ENCODE results near the gene SPTY2D1. TPM values are rescaled to one million over a fixed set of nuclear protein-coding genes. Genes with fewer than 3 reads are reported as not detected.
"Not testable (repeated sequence)": the region's sequence is repeated elsewhere in the genome, so short reads cannot be mapped to it uniquely, and the experiment has no call there.

Gene SPTY2D1
- total and polyA plus RNA-seq, 12 donors = 2.5 to 44.5 (median 18.6) TPM

DNA sequence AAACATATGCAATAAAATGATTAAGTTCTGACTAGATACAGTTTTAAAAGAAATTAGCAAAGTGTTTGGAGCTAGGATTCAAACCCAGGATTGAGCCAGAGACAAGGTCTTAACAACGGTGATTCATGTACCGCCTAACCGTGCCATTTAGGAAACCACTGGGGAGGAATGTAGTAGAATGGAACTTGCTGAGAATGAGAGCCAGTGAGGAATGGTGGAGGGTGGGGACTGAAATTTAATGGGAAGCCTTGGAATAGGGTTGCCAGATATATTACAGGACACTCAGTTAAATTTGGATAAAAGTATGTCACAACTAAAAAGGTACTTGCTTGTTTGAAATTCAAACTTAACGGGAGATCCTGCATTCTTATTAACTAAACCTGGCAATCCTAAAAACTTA, 34.0 kb upstream of the SPTY2D1 start:
- Histone ChIP-seq H3K27ac (no peak overlapping the region), H3K9me3 (replicated peaks in 1 of 3) (no peaks in the 10 kb centered on the region), H3K36me3 (replicated peaks in 1 of 2) (no peaks in the 10 kb centered on the region), H3K27me3 (no peaks in the 10 kb centered on the region), H3K4me1 (replicated peaks in 1 of 2) (no peaks in the 10 kb centered on the region), H3K4me3 (no peak overlapping the region)
- no peak for DNase-seq
- 86 to 95% (median 91%) methylated on average over 4 of the region's 4 CpGs for WGBS, 4 donors
- TF ChIP-seq POLR2A (IDR thresholded peaks at IDR 0.05) = no peak
- TF ChIP-seq, protein P1, sequence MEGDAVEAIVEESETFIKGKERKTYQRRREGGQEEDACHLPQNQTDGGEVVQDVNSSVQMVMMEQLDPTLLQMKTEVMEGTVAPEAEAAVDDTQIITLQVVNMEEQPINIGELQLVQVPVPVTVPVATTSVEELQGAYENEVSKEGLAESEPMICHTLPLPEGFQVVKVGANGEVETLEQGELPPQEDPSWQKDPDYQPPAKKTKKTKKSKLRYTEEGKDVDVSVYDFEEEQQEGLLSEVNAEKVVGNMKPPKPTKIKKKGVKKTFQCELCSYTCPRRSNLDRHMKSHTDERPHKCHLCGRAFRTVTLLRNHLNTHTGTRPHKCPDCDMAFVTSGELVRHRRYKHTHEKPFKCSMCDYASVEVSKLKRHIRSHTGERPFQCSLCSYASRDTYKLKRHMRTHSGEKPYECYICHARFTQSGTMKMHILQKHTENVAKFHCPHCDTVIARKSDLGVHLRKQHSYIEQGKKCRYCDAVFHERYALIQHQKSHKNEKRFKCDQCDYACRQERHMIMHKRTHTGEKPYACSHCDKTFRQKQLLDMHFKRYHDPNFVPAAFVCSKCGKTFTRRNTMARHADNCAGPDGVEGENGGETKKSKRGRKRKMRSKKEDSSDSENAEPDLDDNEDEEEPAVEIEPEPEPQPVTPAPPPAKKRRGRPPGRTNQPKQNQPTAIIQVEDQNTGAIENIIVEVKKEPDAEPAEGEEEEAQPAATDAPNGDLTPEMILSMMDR (IDR thresholded peaks at IDR 0.05) = no peak
- intact Hi-C loops (cut with DNase I) = no loop called here

DNA sequence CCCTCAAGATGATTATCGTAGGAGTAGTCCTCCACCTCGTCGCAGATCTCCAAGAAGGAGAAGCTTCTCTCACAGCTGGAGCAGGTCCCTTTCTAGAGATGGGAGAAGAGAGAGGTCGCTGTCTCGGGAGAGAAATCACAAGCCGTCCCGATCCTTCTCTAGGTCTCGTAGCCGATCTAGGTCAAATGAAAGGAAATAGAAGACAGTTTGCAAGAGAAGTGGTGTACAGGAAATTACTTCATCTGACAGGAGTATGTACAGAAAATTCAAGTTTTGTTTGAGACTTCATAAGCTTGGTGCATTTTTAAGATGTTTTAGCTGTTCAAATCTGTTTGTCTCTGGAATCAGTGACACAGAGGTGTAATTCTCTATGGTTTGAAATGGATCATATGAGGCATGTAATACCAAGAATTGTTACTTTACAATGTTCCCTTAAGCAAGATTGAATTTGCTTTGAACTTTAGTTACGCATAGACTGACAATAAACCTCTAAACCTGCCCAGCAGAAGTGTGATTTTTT, 31.3 kb upstream of the SPTY2D1 start:
- WGBS, 4 donors = 59 to 87% (median 69%) methylated on average over 10 of the region's 10 CpGs
- intact Hi-C loops (cut with DNase I); H3K4me3 ChIP-seq; H3K27me3 ChIP-seq; H3K9me3 ChIP-seq (replicated peaks in 1 of 3); H3K4me1 ChIP-seq (replicated peaks in 1 of 2); H3K27ac ChIP-seq; H3K36me3 ChIP-seq (replicated peaks in 1 of 2); DNase-seq: not testable (repeated sequence)

DNA sequence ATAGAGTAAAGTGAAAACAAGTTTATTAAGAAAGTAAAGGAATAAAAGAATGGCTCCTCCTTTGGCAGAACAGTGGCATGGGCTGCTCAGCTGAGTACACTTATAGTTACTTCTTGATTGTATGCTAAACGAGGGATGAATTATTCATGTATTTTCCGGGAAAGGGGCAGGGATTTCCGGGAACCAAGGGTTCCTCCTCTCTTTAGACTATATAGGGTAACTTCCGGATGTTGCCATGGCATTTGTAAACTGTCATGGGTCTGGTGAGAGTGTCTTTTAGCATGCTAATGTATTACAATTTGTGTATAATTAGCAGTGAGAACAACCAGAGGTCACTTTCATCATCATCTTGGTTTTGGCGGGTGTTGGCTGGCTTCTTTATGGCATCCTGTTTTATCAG, 23.5 kb upstream of the SPTY2D1 start:
- H3K4me3 ChIP-seq = no peak overlapping the region
- WGBS, 4 donors = 70 to 80% (median 73%) methylated on average over 5 of the region's 5 CpGs
- TF ChIP-seq POLR2A (IDR thresholded peaks at IDR 0.05) = no peak
- TF ChIP-seq, protein P1 (IDR thresholded peaks at IDR 0.05) = no peak
- no peaks in the 10 kb centered on the region for H3K4me1 ChIP-seq (replicated peaks in 1 of 2)
- no peak for DNase-seq
- no peaks in the 10 kb centered on the region for H3K36me3 ChIP-seq (replicated peaks in 1 of 2)
- intact Hi-C loops (cut with DNase I) = no loop called here
- H3K27me3 ChIP-seq = no peaks in the 10 kb centered on the region
- no peaks in the 10 kb centered on the region for H3K9me3 ChIP-seq (replicated peaks in 1 of 3)
- no peak overlapping the region for H3K27ac ChIP-seq

DNA sequence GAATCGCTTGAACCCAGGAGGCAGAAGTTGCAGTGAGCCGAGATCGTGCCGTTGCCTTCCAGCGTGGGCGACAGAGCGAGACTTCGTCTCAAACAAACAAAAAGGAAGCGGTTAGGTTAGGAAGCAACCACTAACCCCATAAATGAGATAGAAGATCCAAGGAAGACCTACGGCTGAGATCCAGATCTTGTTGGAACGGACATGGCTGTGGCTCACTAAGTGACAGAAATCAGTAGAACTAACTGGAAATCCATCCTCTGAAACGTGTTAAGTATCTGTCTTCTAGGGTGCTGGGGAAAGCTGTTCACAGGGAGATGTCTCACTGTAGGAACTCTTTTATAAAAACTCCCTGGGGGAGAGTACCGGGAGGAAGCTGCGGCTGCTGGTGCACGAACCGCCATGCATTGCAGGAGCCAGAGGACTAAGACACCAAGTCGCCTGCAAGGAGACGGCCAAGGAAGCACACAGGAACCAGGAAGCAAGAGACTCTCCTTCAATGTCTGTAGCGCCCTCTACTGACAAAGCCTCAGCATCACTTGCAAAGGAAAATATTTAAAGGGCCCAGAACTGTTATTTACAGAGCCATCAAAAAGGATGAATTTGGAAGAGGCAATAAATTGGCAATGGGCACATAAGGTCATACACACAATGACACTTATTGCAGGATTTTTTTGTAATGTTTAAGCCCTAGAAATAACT, 16.9 kb upstream of the SPTY2D1 start:
- Histone ChIP-seq H3K36me3 (replicated peaks in 1 of 2) (no peaks in the 10 kb centered on the region), H3K27me3 (no peaks in the 10 kb centered on the region), H3K27ac (no peak overlapping the region), H3K9me3 (replicated peaks in 1 of 3) (no peaks in the 10 kb centered on the region), H3K4me1 (replicated peaks in 1 of 2) (no peaks in the 10 kb centered on the region), H3K4me3 (no peak overlapping the region)
- no peak for TF ChIP-seq POLR2A (IDR thresholded peaks at IDR 0.05)
- TF ChIP-seq, protein P1 (IDR thresholded peaks at IDR 0.05) = peak; percentile 26 to 54 (median 42)
- WGBS, 4 donors = 73 to 81% (median 74%) methylated on average over 19 of the region's 19 CpGs
- DNase-seq = peak in 6 of 7 donors; percentile 27 to 60 (median 41)
- intact Hi-C loops (cut with DNase I) = no loop called here

DNA sequence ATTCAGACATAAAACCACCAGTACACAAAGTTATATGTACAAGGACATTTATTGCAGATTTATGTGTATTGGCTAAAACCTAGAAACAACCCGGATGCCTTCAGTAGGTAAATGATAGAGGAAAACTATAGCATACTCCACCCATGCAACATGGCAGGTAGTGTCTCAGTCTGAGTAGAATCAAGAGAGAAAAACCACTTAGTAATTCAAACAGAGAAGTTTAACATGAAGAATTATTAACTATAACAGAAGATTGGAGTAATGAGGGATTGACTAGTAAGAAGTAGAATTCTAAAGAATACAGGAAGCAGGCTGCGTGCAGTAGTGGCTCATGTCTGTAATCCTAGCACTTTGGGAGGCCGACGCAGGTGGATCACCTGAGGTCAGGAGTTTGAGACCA, 16.2 kb upstream of the SPTY2D1 start:
- intact Hi-C loops (cut with DNase I) = no loop called here
- 64 to 93% (median 71%) methylated on average over 4 of the region's 4 CpGs for WGBS, 4 donors
- Histone ChIP-seq H3K9me3 (replicated peaks in 1 of 3) (no peaks in the 10 kb centered on the region), H3K27me3 (no peaks in the 10 kb centered on the region), H3K36me3 (replicated peaks in 1 of 2) (no peaks in the 10 kb centered on the region), H3K4me1 (replicated peaks in 1 of 2) (no peaks in the 10 kb centered on the region), H3K4me3 (no peak overlapping the region), H3K27ac (no peak overlapping the region)
- TF ChIP-seq, protein P1 (IDR thresholded peaks at IDR 0.05) = no peak
- no peak for TF ChIP-seq POLR2A (IDR thresholded peaks at IDR 0.05)
- DNase-seq = no peak

DNA sequence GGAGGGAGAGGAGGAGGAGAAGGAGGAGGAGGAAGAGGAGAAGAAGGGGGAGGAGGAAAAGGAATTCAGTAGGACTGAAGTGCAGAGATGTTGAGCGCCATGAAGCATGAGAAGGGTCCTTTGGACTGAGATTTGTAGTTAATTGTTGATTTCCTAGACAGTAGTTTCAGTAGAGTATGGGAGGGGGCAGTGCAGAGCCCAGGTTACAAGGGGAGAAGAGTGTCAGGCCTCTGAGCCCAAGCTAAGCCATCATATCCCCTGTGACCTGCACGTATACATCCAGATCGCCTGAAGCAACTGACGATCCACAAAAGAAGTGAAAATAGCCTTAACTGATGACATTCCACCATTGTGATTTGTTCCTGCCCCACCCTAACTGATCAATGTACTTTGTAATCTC, 8.9 kb upstream of the SPTY2D1 start:
- intact Hi-C loops (cut with DNase I) = not testable (repeated sequence)

More for the DNA sequence above, 8.9 kb upstream of the SPTY2D1 start:
- H3K4me3 ChIP-seq; H3K36me3 ChIP-seq (replicated peaks in 1 of 2); DNase-seq; H3K27me3 ChIP-seq; H3K9me3 ChIP-seq (replicated peaks in 1 of 3); H3K4me1 ChIP-seq (replicated peaks in 1 of 2); H3K27ac ChIP-seq: not testable (repeated sequence)
- 74 to 83% (median 80%) methylated on average over 4 of the region's 4 CpGs for WGBS, 4 donors

Measured in adrenal gland (tissue), 12 donors.